HL-60 (cell line): ENCODE data around the gene SUN2.

Experiments
- CTCF ChIP-seq: IDR thresholded peaks from one replicate; pipeline ENCODE4 v1.5.1; 2011; ENCODE audit warnings: low read length, control low read depth, inconsistent platforms; ENCODE audit not compliant: insufficient read depth
- POLR2AphosphoS5 ChIP-seq: IDR thresholded peaks from 2 replicates; pipeline ENCODE4 v1.6.1; 2012; ENCODE audit warnings: low read depth

GRCh38 chr22:38729946-38730345, 25.9 kb downstream of the SUN2 start:
- TF ChIP-seq CTCF (no peak), POLR2AphosphoS5 (no peak)
